Stimulated activated CD4-positive, alpha-beta T cell treated with anti-CD3 and anti-CD28 coated beads, Interleukin-4, amount 100 ng/mL, for 24 hours (primary cell): ENCODE measurements around the gene TUBB3.
A peak's percentile ranks its signal among the peaks of the same experiment; 100 is the strongest.
"Not testable (repeated sequence)": the region's sequence is repeated elsewhere in the genome, so short reads cannot be mapped to it uniquely, and the experiment has no call there.

Experiments
- DNase-seq: peaks from one replicate; pipeline ENCODE4 v3.0.0-alpha.2; 2020

The TUBB3 gene

GRCh38 chr16:89902980-89903379 is 20.2 kb upstream of the TUBB3 start:
- DNase-seq = no peak

GRCh38 chr16:89903908-89904515 is 19.1 kb upstream of the TUBB3 start:
- no peak for DNase-seq

- DNase-seq = no peak
Observed at GRCh38 chr16:89904606-89905510, 18.3 kb upstream of the TUBB3 start.

GRCh38 chr16:89905511-89906139 is 17.5 kb upstream of the TUBB3 start:
- no peak for DNase-seq

GRCh38 chr16:89906140-89907025 is 16.8 kb upstream of the TUBB3 start:
- DNase-seq = no peak

GRCh38 chr16:89907055-89907814 is 15.9 kb upstream of the TUBB3 start:
- DNase-seq = no peak

GRCh38 chr16:89908236-89908635 is 14.9 kb upstream of the TUBB3 start:
- DNase-seq = no peak

GRCh38 chr16:89909777-89910716 is 13.1 kb upstream of the TUBB3 start:
- DNase-seq = peak; percentile 70

GRCh38 chr16:89910717-89911354 is 12.3 kb upstream of the TUBB3 start:
- no peak for DNase-seq

GRCh38 chr16:89911375-89911774 is 11.8 kb upstream of the TUBB3 start:
- DNase-seq = no peak

GRCh38 chr16:89912143-89912542 is 11.0 kb upstream of the TUBB3 start:
- DNase-seq = no peak

GRCh38 chr16:89912627-89913026 is 10.5 kb upstream of the TUBB3 start:
- no peak for DNase-seq

- DNase-seq = no peak
Observed at GRCh38 chr16:89913408-89914387, 9.4 kb upstream of the TUBB3 start.

- DNase-seq = not testable (repeated sequence)
Observed at GRCh38 chr16:89914642-89915285, 8.4 kb upstream of the TUBB3 start.

GRCh38 chr16:89915303-89916232 is 7.6 kb upstream of the TUBB3 start:
- DNase-seq = no peak

- peak; percentile 77 for DNase-seq
Observed at GRCh38 chr16:89917773-89918452, 5.2 kb upstream of the TUBB3 start.
